ENCODE results near the gene NCAPD3.

- TF ChIP-seq POLR2H (tag; IDR thresholded peaks at IDR 0.05; ENCODE audit: low read depth) (no peak), SMAD4 (CRISPR knock-in tag; conservative IDR thresholded peaks at IDR 0.05) (no peak), SMC3 (conservative IDR thresholded peaks at IDR 0.05; ENCODE audit: insufficient read depth, low read depth, low read length) (no peak), RFX1 (IDR thresholded peaks at IDR 0.05) (no peak)
Observed at GRCh38 chr11:134202661-134203060, 21.1 kb downstream of the NCAPD3 start.
